ENCODE data around the gene RPL12.

Gene RPL12

DNA sequence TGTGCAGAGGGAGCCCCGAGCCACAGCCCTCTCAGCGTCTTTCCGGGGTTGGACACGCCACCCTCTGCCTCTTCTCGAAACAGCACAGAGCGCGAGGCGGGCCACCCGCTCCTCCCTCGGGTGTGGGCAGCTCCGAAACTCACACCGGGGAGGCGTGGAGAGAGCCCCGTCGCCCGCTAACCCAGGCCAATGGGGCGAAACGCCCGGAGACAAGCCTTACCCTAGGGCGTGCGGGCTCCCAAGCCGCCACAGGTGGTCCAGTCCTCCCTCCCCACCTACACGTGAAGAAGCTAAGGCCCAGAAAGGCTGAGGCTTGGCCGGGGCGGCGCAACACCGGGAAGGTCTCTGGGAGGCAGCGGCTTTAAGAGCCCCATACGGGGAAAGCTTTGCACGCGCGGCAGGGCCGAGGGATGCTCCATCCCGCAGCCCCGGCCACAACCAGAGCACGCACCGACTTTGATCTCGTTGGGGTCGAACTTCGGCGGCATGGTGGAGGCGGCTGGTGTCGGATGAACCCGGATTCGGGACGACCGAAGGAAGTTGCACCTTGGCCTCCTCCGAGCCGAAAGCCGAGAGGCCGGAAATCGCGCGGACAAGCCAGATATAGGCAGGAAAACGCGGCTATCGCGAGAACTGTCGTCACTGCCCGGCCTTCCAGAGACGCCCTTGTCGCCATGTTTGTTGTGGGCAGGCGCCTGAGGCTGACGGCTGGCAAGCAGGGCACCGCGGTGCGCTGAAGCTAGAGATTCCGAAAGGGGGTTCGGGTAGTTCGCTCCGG lies at the start of gene RPL12, which contains the start of gene LRSAM1:
Gene RPL12, minus strand, starts transcription at position 577 of the 778 bp plus-strand sequence. Its CDS starts 89 bp downstream, at position 488.
Gene LRSAM1, plus strand, starts transcription at position 681 of the 778 bp plus-strand sequence. CDS start 3,018 bp downstream, outside the sequence.
- FAIRE-seq: no peak

DNA sequence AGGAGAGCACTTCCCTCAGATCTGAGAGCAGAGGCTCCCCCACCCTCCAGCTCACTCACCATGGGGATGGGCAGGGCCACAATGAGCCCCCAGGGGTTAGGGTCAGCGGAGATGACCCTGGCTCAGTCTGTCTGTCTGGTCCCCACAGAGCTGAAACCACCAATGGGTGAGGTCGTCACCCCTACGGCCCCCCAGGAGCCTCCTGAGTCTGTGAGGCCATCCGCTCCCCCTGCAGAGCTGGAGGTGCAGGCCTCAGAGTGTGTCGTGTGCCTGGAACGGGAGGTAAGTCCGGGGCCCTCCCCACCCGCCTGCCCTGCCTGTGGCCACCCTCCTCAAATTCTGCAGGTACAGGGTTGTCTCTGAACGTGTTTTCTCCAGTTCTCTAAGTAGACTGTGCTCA lies 49.7 kb upstream of the RPL12 start:
- no peak for FAIRE-seq

DNA sequence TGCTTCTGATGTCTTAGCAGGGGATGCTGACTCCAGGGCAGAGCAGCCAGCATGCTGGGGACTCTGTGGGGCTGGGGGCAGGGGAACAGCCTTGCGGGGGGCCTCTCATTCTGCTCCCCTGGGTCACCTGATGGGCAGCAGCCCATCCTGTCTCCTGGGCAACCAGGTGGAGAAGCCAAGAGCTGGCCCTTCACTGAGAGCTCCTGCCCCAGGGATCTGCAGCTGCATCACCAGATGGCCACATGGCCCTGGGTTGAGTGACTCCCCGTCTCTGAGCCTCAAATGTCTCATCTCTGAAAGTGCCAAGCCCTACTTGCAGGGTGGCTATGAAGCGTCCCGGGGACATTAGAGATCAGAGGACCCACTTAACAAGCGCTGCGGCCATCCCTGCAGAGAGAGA lies 49.2 kb upstream of the RPL12 start:
- no peak for FAIRE-seq

DNA sequence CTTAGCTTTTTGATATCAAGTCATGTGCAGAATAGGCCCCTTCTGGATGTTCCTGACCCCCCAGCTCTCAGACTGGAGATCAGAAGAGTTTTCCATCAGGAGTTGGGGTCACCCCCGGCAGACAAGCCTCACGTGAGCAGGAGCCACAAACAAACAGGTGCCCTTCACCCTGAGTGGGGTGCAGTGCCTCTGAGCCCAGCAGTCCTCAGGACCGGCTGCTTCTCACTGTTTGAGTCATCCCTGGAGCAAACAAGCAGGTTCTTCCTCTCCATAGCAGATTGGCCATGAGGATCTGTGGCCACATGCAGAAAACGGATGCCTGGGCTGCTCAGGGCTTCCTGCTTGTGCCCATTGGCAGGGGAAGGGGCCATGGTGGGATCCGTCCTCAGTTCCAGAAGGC lies 47.1 kb upstream of the RPL12 start:
- FAIRE-seq: no peak

DNA sequence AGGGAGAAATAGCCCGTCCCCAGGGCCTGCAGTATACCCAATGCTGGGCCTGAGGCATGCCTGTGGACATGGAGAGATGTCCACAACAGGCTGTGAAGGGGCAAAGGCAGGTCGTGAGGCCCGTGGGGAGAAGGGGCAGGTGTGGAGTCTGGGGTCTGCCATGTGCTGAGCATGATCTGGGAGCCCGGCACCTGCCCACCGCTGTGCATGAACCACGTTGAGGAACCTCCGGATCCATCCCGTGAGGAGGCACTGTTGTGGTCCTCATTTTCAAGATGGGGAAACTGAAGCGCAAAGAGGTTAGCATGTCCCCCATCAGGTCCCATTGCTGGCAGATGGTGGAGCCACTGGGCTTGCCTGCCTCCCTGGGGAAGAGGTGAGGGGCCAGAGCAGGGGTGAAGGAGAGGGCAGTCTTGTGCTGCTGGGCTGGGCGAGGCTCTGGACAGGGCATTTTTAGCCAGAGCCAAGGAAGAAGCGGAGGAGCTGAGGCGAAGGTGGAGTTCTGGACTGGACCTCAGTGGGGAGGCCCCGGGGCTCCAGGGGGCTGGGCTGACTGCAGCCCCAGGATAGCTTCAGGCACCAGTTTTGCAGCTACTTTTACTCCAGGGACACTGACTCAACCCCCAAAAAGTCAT lies 46.6 kb upstream of the RPL12 start:
- no peak for FAIRE-seq

DNA sequence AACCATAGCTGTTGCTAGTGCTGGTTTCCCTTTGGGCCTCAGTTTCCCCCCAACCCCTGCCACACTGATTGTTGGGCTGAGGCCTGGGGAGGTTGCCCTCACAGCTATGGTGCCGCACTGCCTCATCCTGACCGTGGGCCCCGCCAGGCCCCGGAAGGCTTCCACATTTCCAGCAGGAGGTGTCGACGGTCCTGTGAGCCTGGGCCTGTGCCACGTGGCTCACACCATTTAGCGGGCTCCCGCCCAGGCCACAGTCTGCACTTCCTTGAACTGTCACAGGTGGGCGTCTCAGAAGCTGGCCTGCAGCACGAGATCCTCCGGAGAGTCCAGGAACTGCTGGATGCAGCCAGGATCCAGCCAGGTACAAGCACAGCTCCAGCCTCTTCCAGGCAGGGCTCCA lies 45.8 kb upstream of the RPL12 start:
- no peak for FAIRE-seq

DNA sequence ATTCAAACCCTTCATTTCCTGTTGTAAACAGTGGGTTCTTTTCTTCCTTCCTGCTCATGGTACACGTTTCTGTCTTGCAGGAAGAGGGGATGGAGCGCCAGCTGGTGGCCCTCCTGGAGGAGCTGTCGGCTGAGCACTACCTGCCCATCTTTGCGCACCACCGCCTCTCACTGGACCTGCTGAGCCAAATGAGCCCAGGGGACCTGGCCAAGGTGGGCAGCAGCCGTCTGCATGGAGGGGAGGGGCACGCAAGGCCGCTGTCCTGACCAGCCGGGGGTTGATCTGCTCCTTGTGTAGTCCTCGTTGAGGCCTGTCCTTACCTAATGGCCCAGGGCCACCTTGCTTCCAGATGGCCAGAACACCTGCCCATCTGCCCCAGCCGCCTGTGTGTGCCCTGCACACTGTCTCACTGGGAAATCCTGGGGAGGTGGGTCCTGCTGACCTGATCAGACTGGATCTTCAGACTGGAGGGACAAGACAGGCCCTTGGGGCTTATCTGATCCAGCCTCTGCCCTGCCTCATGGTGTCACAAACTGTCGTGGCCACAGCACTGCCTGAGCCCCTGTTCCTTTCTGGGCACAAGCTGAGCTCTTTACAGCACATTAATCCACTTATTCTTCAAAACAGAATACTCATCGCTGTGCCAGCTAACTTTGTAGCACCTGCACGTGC lies 44.8 kb upstream of the RPL12 start:
- no peak for FAIRE-seq

DNA sequence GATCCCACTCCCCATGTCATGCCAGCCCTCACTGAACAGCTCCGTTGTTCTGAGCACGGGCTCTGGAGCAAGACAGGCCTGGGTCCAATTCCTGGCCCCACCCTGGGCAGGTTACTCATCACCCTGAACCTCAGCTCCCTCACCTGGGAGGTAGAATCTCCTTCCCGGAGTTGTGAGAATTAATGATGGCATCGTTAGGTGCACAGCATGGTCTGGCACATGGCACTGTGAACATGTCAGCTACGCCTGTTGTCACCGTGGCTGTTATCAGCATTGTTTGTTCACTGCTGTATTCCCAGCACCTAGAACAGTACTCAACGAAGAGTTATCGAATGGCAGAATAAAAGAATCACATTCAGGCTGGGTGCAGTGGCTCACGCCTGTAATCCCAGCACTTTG lies 43.1 kb upstream of the RPL12 start:
- no peak for FAIRE-seq

DNA sequence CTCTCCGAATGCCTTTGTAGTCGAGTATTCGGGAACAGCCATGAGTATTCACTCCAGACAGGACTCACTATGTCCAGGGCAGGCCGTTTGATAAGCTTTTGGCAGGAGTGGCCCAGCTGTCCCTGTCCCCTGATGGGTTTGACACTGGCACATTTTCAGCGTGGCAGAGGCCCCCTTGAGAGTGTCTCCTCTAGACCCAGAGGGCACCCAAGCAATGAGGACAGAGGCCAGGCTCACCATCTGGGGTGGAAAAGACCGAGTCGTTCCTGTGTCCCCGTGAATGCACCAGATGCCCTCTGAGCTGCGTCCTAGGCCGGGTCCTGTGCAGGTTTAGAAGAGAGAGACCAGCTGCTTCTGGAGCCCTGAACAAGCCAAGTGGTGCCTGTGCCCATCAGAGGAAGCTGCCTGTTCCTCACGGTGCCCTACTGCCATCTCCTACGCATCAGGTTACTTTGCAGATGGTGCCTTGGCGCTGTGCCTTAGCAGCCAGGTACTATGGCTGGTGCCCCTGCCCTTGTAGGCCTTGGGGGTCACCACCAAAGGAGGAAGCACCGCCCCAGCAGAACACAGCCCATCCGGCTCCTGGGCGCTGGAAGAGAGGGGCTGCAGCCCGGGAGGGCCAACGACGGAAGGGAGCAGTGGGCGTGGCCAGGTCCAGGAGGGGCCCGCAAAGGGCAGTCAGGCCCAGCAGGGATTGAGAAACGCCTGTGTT lies 42.5 kb upstream of the RPL12 start:
- no peak for FAIRE-seq

DNA sequence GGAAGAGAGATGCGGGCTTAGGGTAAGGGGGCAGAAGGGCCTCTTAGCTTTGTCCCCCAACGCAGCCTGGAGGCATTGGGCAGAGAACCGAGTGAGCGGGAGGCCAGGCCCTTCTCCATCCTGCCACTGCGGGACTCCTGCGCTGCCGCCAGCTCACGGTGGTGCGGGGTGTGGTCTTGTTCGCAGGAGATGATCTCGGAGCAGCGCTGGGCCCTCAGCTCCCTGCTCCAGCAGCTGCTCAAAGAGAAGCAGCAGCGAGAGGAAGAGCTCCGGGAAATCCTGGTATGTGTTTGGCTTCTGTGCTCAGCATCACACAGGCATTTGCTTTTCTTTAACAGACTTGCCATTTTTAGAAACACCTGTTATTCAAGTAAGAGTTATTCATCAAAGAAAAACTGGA lies 41.4 kb upstream of the RPL12 start:
- FAIRE-seq: no peak

DNA sequence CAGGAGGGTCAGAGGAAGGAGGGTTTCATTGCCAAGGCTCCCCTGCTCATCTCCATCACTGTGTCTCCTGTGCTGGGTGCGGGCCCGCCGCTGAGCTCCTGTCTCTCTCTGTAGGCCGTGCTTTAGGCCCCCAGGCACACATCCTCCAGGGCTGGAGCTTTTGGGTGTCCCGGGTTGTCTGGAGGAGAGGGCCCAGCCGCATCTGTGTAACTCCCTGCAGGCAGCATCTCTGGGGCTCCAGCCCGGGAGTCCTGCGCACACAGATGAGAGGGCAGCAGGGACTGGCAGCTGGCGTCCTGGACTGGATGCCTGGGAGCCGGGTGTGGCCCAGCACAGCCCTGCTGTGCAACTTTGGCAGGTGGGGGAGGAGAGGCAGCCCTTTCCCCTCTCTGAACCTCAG lies 40.3 kb upstream of the RPL12 start:
- no peak for FAIRE-seq

DNA sequence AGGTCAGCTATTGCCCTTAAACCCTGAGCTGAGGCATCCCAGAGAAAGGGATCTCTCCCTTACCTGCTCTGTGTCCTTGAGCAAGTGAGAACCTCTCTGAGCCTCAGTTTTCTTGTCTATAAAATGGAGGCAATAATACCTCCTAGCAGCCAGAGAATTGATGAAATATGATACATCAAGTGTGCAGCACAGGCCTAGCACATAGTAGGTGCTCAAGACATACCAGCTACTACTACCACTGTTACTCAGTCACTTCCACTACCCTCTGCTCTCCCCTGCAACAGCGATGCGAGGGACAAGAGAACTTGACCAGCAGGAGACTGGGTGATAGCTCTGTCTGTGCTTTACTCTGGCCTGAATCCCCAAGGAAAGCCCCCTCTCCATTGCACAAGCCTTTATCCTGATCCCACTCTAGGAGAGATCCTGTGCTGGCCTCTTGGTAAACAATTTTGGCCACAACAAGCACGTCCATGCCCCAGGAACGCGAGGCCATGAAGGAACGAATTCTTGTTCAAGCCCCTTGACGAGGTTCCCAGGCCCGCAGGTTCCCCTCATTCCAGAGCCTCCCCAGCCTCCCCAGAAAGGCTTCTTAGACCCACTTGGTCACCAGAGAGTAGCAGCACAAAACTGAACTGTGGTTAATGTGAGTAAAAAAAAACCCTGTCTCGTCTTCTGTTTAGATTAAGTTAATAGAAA lies 39.5 kb upstream of the RPL12 start:
- no peak for FAIRE-seq

DNA sequence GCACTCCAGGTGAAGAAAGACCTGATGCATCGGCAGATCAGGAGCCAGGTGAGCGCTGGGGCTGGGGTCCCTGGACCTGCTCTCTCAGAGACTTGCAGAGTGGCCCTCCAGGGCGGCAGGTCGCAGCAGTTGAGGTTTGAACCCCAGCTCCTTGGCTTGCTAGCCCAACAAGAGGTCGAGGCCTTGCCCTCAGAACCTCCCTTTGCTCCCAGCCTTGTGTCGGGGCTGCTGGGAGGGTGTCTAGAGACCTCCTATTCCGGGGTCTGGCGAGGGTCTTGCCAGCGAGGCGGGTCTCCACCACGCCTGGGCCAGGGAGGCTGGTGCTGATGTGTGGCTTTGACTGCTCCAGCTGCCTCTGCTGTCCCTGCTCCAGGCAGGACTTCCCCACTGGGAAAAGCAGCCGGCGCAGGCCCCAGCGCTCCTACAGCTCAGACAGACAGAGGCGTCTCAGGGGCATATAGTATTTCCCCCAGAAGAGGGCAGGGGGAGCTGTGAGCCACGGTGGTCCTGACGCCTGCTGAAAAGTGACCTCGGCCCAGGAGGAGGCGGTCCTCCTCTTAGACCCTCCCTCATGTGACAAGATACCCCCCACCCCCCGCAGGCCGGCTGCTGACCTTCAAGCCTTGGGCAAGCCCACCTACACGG lies 38.4 kb upstream of the RPL12 start:
- FAIRE-seq: no peak

DNA sequence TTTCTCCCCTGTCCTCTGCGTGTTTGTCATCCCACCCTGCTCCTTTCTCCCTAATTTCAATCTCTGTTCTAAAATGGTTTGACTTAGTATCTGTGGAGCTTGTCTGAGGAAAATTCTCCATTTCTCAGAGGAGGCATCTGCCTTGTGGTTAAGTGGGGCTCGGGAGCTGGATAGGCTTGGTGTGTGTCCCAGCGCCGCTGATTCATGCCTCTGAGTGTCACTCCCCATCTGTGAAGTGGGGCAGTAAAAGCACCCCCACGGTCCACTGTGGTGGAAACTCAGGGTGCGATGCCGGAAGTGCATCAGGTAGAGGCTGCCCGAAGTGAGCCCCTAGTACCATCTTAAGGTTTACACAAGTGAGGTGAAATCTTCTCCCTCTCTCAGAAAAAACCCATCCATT lies 37.7 kb upstream of the RPL12 start:
- FAIRE-seq: no peak

DNA sequence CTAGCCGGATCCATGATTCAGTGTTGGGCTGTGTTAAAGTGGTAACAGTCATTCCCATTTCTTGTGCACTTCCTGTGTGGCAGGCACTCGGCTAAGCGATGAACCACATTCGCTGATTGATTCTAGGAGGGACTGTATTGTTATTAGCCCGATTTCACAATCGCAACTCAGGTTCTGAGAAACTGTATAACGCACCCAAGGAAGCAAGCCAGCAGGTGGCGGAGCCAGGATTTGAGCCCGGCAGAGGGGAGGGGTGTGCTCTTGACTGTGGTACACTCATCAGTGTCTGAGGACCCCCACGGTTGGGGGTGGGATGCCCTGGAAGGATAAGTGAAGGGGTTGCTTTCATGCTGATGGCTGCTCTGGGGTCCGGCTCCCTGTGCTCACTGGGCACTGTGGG lies 34.8 kb upstream of the RPL12 start:
- no peak for FAIRE-seq

DNA sequence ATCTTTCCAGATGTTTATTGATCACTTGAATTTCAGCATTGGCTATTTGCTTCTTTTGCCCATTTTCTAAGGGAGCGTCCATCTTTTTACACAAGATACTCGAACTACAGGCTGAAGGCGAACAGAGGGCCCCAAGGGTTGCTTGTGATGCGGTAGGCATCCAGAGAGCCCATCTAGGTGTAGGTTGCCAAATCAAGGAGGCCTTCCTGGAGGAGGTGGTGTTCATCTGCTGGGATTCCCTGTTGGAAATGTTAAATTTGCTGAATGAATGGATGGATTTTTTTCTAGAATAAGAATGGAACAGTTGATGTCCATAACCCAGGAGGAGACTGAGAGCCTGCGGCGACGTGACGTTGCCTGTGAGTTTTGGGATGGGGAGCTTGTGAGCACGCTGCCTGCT lies 31.5 kb upstream of the RPL12 start:
- no peak for FAIRE-seq

DNA sequence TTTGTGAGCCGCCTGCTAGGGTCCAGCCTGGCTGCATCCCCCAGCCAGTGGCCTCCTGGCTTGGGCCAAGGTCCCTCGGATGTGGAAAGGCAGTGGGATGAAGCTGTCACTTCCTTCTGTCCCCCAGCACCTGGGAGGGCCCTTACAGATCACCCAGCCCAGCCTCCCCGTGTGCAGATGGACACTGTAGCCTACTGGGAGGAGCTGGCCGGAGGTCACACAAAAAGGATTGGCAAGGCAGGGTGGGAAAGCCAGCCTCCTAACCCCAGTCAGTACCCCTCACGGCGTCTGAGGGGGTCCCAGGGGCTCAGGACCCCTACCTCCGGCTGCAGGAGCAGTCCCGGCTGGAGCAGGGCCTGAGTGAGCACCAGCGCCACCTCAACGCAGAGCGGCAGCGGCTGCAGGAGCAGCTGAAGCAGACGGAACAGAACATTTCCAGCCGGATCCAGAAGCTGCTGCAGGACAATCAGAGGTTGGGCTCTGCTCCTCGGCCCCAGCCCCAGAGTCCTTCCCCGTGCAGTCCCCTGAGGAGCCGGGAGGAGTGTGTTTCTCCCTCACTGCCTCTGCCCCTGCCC lies 28.4 kb upstream of the RPL12 start:
- FAIRE-seq: no peak

DNA sequence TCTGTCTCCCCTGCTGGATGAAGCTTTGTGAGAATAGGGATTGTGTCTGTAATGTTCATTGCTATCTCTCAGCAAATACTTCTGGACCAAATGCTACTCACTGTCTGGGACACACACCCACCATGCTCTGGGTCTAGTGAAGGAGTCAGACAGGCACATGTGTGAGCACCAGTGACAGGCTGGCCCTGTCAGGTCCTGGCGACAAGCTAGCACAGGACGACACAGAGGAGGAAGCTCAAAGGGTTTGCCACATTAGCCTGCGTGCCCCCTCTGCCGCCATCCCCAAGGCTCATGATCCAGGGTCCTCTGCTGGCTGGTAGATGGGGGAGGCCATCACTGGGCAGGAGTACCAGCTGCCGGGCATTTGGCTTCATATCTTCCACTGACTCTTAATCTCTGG lies 23.4 kb upstream of the RPL12 start:
- no peak for FAIRE-seq

DNA sequence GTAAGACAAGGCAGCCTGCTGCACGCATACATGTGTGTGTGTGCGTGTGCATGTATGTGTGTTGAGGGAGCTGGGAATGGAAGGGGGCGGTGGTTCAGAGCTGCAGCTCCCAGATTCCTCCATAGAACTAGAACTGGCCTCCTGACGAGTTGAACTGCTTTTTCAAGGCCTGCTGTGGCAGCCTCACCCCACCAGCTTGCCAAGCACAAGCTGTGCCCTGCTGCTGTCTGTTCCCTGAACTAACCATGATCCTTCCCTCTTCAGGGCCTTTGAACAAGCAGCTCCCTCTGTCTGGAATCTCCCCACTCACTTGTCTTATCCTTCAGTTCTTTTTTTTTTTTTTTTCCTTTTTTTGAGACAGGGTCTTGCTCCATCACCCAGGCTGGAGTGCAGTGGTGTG lies 22.7 kb upstream of the RPL12 start:
- FAIRE-seq: no peak

DNA sequence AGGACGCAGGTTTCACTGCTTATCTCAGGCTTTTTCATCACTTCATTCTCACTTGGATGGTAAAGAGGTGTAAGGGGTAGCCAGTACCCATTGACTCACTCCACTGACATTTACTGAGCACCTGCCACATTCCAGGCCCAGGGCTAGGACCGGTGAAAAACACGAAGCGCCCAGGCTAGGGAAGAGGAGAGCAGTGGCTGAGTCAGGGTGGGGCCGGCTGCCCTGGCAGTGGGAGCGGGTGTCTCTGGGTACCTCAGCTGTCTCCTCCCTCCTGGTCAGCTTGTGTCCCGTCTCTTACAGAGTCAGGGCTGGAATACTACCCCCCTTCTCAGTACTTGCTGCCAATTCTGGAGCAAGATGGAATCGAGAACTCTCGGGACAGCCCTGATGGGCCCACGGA lies 22.3 kb upstream of the RPL12 start:
- FAIRE-seq: no peak

DNA sequence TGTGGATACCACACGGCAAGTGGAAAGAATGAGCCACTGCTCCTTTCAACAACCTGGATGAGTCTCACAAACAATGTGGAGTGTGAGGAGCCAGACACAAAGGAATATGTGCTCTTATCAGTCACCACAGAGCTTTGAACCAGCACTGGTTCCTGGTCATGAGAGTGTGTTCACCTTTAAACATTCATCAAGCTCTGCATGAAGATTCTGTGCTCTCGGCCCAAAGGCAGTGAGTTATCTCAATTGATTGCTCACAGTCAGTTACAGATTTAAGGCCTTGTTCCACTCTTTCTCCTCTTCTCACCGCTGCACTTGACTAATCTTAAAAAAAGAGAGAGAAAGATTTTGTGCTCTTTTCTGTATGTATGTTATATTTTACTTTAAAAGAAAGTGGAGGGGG lies 19.5 kb upstream of the RPL12 start:
- no peak for FAIRE-seq

DNA sequence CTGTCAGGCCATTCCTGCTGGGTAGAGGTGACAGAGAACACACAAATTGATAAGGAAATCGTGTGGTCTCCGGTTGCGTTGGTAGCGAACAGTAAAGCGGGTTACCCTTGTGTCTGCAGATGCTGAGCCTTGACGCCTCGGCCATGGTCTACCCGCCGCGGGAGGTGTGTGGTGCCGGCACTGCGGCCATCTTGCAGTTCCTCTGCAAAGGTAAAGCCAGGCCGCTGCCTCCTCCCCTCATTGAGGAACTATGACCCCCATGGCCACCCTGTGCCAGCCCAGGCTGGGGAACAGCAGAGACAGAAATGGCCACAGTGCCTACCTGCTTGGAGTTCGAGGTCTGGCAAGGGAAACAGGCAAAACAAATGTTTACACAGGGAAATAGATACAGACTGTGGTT lies 16.4 kb upstream of the RPL12 start:
- no peak for FAIRE-seq
